HG03066 (cell line): ENCODE measurements around the gene BAD.
A peak's percentile ranks its signal among the peaks of the same experiment; 100 is the strongest.
"Not testable (repeated sequence)": the region's sequence is repeated elsewhere in the genome, so short reads cannot be mapped to it uniquely, and the experiment has no call there.

Experiments
- ATAC-seq: cut with Tn5 transposase; IDR thresholded peaks from one replicate; pipeline ENCODE4 v1.9.1; 2021; ENCODE audit warnings: low read depth; ENCODE audit not compliant: unreplicated experiment

BAD gene

GRCh38 chr11:64246871-64247728, 37.4 kb downstream of the BAD start, which contains the start of gene PPP1R14B:
Gene PPP1R14B (minus strand): TSS chr11:64246943. CDS start chr11:64246673, 270 bp downstream.
- ATAC-seq = no peak

GRCh38 chr11:64246621-64246870, 37.9 kb downstream of the BAD start:
- not testable (repeated sequence) for ATAC-seq

DNA sequence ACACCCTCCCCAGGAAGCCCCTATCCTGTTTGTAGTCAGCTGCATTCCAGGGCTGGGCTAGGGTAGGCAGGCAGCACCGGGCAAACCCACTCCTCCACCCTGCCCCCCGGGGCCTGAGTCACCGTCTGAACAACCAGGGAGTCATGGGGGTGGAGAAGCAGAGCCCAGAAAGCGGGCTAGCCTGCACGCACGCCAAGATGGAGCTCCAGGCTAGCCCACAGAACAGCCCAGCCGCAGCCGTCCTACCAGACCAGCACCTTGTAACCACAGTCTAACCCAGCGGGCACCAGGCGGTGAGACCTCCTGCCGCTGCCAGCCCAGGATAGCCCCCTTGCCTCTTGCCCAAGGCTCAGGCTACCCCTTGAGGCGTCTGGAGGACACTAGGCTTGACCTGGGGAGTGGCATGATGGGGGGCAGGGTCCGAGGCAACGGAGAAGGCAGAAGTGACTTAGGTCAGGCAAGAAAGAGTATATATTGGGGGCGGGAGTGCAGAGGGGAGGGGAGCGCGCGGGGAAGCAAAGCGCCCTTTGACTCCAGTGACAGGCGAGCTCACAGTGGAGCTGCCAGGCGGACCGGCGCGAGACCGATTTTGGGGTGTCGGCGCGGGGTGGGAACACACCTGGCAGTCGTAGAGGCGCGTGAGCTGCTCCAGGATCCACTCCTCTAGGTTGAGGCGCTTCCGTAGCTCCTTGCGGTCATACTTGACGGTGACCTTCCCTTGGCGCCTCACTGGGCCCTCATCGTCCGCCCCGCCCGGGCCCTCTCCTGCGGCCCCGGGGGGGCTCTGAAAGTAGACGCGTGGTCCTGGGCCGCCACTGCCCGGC, 38.5 kb downstream of the BAD start:
- ATAC-seq = no peak

DNA sequence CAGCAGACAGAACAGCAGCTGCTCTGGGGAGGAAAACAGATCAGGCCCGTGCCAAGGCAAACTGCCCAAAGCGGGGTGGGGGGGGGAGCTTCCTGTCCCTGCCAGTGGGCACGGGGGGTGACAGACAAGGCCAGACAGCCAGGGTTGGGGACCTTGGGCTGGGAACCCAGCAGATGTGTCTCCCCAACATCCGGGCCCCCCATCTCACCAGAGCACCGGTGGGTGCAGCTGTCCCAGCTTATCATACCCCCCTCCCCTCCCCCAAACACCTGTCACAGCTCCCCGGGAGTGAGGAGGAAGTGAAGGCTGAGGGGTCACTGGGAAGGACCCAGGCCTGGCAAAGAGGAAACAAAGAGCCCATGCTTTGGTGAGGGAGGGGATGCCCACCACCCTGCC, 39.1 kb downstream of the BAD start:
- no peak for ATAC-seq

DNA sequence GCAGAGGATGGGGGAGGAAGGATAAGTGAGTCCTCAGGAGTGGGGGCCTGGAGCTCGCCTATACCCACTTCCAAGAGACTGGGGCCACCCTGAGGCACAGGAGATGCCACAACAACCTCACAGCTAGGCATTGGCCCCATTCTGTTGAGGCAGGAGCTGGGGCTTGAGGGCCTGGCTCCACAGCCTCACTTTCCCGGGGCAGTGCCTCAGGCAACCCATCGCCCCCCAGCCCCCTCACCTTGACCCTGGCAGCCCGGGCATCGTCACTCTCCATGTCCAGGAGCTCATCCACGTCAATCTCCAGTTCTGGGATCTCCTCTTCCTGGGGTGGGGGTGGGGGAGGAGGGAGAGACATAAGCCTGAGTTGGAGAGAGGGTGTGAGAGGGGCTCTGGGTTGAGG, 39.5 kb downstream of the BAD start:
- ATAC-seq = no peak

- no peak for ATAC-seq
Observed at GRCh38 chr11:64244107-64244506, 40.4 kb downstream of the BAD start.

- no peak for ATAC-seq
Observed at GRCh38 chr11:64243236-64243854, 41.1 kb downstream of the BAD start.

- ATAC-seq = peak; percentile 8
Observed at GRCh38 chr11:64241491-64242374, 42.7 kb downstream of the BAD start.

DNA sequence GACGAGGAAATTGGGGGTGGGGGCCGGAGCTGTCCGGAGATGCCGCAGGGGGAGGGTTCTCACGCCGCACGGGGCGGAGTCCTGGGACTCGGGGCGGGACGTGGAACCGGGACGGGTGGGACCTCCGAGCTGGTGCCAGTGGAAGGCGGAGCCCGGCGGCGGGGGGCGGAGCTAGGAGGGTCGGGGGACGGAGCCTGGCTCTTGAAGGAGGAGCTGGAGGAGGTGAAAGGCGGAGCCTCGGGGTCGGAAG, 43.3 kb downstream of the BAD start:
- peak; percentile 64 for ATAC-seq

GRCh38 chr11:64240435-64241240, 43.8 kb downstream of the BAD start, which contains the start of gene FKBP2:
Gene FKBP2 (plus strand): TSS chr11:64241095. CDS start chr11:64242388, 1,293 bp downstream.
- ATAC-seq = peak; percentile 48

- no peak for ATAC-seq
Observed at GRCh38 chr11:64239662-64240434, 44.6 kb downstream of the BAD start.

- ATAC-seq = no peak
Observed at GRCh38 chr11:64238999-64239398, 45.5 kb downstream of the BAD start.

DNA sequence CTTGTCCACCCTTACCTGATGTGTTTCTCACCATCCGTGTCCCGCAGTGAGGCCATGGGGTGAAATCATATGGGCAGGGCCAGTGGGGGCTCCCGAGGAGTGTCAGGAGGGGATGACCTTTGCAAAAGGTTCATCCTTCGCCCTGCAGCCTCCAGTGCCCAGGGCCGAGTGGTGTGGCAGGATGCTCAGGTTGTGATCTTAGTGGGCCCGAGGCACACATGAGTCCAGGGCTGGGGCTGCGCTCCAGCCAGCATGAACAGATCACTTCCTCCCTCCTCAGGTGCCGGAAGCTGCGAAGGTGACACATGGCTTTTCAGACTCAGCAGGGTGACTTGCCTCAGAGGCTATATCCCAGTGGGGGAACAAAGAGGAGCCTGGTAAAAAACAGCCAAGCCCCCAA, 46.4 kb downstream of the BAD start:
- ATAC-seq = no peak

DNA sequence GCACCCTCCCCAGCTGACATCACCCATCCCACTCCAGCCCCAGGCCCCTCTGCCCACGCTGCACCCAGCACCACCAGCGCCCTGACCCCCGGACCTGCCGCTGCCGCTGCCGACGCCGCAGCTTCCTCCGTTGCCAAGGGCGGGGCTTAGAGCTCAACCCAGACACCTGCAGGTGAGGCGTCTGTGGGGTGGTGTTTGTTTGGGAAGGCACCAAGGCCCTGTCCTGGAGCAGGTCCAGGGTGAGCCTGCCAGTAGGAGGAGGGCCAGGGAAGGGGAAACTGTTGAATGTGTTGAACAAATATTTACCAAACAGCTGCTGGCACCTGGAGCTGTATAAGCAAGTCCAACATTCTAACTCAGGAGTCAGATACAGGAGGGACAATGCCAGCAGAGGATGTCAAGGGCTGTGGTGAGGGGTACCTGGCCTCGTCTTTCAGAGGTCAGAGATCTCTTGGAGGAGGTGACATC, 46.9 kb downstream of the BAD start:
- ATAC-seq = no peak

- no peak for ATAC-seq
Observed at GRCh38 chr11:64235437-64236161, 48.9 kb downstream of the BAD start.

- no peak for ATAC-seq
Observed at GRCh38 chr11:64234647-64235379, 49.7 kb downstream of the BAD start.

GRCh38 chr11:64233913-64234586, 50.4 kb downstream of the BAD start, which contains the start of gene VEGFB:
Gene VEGFB (plus strand): TSS chr11:64234584. CDS start chr11:64234834, 250 bp downstream.
- no peak for ATAC-seq
